ENCODE results near the gene PXK.

Gene PXK

DNA sequence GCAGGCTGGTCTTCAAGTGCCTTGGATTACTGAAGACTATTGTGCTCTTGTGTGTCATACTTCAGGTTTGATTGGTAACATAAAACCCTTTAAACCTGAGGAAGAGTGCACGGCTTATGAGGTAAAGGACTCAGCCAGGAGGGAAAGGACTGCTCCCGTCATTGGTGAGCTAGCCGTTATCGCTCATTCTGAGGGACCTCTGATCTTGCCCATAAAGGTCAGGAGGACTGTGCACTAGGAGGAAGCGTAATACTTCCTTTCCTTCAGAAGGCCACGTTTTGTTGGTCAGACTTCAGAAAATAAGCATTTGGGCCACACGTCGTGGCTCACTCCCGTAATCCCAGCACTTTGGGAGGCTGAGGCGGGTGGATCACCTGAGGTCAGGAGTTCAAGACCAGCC is 37.7 kb downstream of the PXK start:
- no peak for TF ChIP-seq ZFX (IDR thresholded peaks at IDR 0.05)
- TF ChIP-seq, protein P1, sequence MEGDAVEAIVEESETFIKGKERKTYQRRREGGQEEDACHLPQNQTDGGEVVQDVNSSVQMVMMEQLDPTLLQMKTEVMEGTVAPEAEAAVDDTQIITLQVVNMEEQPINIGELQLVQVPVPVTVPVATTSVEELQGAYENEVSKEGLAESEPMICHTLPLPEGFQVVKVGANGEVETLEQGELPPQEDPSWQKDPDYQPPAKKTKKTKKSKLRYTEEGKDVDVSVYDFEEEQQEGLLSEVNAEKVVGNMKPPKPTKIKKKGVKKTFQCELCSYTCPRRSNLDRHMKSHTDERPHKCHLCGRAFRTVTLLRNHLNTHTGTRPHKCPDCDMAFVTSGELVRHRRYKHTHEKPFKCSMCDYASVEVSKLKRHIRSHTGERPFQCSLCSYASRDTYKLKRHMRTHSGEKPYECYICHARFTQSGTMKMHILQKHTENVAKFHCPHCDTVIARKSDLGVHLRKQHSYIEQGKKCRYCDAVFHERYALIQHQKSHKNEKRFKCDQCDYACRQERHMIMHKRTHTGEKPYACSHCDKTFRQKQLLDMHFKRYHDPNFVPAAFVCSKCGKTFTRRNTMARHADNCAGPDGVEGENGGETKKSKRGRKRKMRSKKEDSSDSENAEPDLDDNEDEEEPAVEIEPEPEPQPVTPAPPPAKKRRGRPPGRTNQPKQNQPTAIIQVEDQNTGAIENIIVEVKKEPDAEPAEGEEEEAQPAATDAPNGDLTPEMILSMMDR (conservative IDR thresholded peaks at IDR 0.05), result no peak
- H3K27ac ChIP-seq, result no peak overlapping the region

DNA sequence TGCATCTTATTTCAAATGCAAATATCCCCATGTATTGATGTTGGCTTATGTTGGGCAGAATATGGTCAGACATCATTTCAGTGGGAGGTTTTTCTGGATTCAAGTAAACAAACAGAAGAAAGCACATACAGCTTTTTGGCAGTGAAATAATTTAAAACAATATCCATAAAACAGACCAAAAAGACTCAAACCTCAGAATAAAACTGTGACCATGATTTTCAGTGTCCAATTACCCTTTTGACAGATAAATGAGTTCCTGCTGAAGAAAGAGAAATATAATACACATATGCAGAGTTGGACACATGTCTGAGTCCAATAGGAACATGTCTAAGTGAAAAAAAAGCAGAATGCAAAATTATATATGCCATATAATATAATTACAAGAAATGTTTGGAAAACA is 39.1 kb downstream of the PXK start:
- no peak overlapping the region for H3K27ac ChIP-seq
- TF ChIP-seq, protein P1 (conservative IDR thresholded peaks at IDR 0.05), result no peak
- TF ChIP-seq ZFX (IDR thresholded peaks at IDR 0.05), result no peak

DNA sequence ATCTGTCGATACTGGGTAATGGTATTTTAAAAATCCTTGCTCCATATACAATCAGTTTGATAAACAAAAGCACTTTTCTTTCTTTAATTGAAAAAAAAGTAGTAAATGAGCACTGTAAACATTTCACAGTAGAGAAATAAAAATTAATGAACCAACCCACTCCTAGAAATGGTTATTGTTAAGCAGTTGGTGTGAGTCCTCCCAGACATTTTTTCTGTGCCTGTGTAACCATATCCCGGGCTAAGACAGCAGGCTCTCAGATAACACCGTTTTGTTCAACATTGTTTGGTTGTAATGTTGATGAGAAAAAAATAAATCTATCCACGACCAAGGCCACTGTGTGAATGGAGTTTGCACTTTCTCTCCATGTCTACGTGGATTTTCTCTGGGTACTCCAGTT is 42.6 kb downstream of the PXK start:
- no peak for TF ChIP-seq ZFX (IDR thresholded peaks at IDR 0.05)
- TF ChIP-seq, protein P1 (conservative IDR thresholded peaks at IDR 0.05), result no peak
- H3K27ac ChIP-seq, result no peak overlapping the region

DNA sequence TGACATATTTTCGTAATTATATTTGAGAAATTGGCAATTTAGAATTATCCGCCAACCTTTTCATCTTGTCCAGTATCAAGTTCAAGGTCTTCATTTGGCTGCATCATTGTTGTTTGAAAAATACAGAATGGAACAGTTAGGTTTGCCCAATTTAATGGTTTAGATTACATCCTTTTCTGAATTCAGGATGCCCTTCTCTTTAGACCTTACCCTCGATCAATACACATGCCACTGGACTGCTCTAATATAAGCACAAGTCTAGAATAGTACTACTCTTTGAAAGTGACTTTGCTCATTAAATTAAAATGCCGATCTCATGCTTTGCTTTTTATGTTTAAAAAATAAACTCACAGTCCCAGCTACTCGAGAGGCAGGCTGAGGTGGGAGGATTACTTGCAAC is 44.5 kb downstream of the PXK start:
- H3K27ac ChIP-seq, result no peak overlapping the region
- TF ChIP-seq, protein P1 (conservative IDR thresholded peaks at IDR 0.05), result no peak
- no peak for TF ChIP-seq ZFX (IDR thresholded peaks at IDR 0.05)

DNA sequence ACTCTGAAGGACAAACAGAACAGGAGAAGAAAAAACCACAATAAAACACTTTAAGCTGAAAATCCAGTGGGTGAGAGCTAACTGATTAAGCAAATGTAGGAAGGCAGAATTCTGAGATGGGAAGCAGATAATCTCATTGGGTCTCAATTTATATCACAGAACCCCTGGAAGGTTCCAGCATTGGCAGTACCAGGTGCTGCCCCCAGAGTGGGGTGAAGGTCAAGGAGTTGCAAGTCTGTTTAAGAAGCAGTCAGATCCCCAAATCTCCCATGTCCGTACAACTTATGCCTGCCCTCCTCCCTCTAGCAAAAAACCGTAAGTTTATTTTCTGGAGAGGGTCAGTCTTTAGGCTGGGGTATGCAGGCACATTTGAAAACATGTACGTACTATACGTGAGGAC is 45.1 kb downstream of the PXK start:
- no peak for TF ChIP-seq ZFX (IDR thresholded peaks at IDR 0.05)
- TF ChIP-seq, protein P1 (conservative IDR thresholded peaks at IDR 0.05), result no peak
- H3K27ac ChIP-seq, result no peak overlapping the region

DNA sequence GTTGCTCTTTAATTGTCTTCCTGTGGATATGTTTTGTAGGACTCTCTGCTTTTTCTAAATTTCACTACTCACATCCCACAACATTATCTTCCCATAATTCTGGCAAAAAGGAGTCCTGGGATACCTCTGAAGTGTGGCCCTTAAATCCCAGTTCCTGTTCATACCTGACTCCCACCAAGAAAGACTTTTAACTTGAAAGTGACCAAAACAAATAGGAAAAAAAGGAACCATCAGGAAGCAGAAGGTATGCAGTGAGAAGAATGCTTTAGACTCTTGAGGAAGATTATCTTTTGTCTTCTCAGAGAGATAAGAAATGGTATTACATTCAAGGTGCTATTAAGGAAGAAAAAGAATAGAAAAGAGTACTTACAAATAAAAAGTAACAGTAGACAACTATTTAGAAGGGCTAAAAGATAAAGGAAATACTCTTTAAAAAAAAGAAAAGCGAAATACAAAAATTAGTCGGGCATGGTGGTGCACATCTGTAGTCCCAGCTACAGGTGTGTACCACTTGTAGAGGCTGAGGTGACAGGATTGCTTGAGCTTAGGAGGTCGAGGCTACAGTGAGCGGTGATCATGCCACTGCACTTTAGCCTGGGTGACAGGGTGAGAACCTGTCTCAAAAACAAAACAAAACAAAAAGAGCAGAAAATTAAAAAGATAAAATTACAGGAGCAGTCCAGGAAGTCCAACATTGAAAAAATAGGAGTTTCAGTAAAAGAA is 46.8 kb downstream of the PXK start:
- TF ChIP-seq, protein P1 (conservative IDR thresholded peaks at IDR 0.05), result no peak
- TF ChIP-seq ZFX (IDR thresholded peaks at IDR 0.05), result no peak
- H3K27ac ChIP-seq, result no peak overlapping the region

DNA sequence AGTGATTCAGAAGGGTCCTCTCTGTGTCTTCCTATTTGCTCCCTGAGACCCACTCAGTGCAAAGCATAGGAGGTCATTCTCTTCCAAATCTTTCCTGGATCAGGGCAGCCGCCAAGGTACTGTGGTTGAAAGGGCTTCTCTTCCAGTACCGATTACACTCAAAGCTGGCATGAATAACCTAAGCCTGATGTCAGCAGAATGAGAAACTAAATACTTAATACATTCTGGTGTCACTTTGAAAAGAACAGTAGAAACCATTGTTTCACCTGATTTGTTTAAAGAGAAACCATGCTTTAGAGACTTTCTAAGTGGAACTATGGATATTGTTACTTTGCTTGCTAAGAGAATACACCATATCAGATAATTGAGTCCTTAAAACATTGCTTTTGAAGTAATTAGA is 50.8 kb downstream of the PXK start:
- TF ChIP-seq, protein P1 (conservative IDR thresholded peaks at IDR 0.05), result no peak
- no peak for TF ChIP-seq ZFX (IDR thresholded peaks at IDR 0.05)
- no peak overlapping the region for H3K27ac ChIP-seq
